Daoy (cell line): ENCODE results near the gene PRKAR1B. TPM values are rescaled to one million over a fixed set of nuclear protein-coding genes. Genes with fewer than 3 reads are reported as not detected.
A peak's percentile ranks its signal among the peaks of the same experiment; 100 is the strongest.

Experiments
- DNase-seq: peaks from one replicate; pipeline ENCODE4 v3.0.0-alpha.2; 2015; ENCODE audit warnings: low read depth
- total RNA-seq: library from RNA; depleted of rRNA; stranded (reverse); fragments of >200 nt; shearing (Covaris generic); gene quantifications from 2 replicates; pipeline ENCODE4 v1.2.3, GENCODE V29; 2014

The PRKAR1B gene
- total RNA-seq, 1 experiment from 2014 or later = 31.8 TPM

- no peak for DNase-seq
Observed at GRCh38 chr7:739983-740942, 13.2 kb upstream of the PRKAR1B start.

- no peak for DNase-seq
Observed at GRCh38 chr7:739455-739982, 12.4 kb upstream of the PRKAR1B start.

GRCh38 chr7:738723-739454, 11.8 kb upstream of the PRKAR1B start:
- no peak for DNase-seq

GRCh38 chr7:738241-738640, 11.2 kb upstream of the PRKAR1B start:
- no peak for DNase-seq

GRCh38 chr7:734808-735207, 7.7 kb upstream of the PRKAR1B start:
- DNase-seq = no peak

GRCh38 chr7:734214-734613, 7.1 kb upstream of the PRKAR1B start:
- no peak for DNase-seq

- DNase-seq = no peak
Observed at GRCh38 chr7:732556-732955, 5.5 kb upstream of the PRKAR1B start.

GRCh38 chr7:732094-732541, 5.0 kb upstream of the PRKAR1B start:
- peak; percentile 67 for DNase-seq

- DNase-seq = no peak
Observed at GRCh38 chr7:731440-732085, 4.5 kb upstream of the PRKAR1B start.

- no peak for DNase-seq
Observed at GRCh38 chr7:730501-731439, 3.7 kb upstream of the PRKAR1B start.

GRCh38 chr7:729140-730000, 2.3 kb upstream of the PRKAR1B start:
- DNase-seq = no peak

- DNase-seq = no peak
Observed at GRCh38 chr7:728602-729001, 1.5 kb upstream of the PRKAR1B start.

GRCh38 chr7:727806-728460, 852 bp upstream of the PRKAR1B start:
- DNase-seq = no peak

GRCh38 chr7:726854-727103, 302 bp downstream of the PRKAR1B start:
- DNase-seq = no peak

- DNase-seq = peak; percentile 95
Observed at GRCh38 chr7:726084-726853, 812 bp downstream of the PRKAR1B start, which contains the start of gene DNAAF5. TSS of gene DNAAF5 (plus strand) at chr7:726699. CDS start at chr7:726721, 22 bp downstream.

- DNase-seq = peak; percentile 81
Observed at GRCh38 chr7:725223-726005, 1.7 kb downstream of the PRKAR1B start.

GRCh38 chr7:724298-724697, 2.8 kb downstream of the PRKAR1B start:
- no peak for DNase-seq

- DNase-seq = no peak
Observed at GRCh38 chr7:723541-723940, 3.5 kb downstream of the PRKAR1B start.
